Panc1 (cell line): ENCODE measurements around the gene ZBTB12. TPM values are rescaled to one million over a fixed set of nuclear protein-coding genes. Genes with fewer than 3 reads are reported as not detected.

ENCODE experiments used
- ATAC-seq: fragments of 200-7000 bp; cut with Tn5 transposase; 2 replicates; pipeline ENCODE4 v1.9.1; 2020; ENCODE audit warnings: mild to moderate bottlenecking, moderate library complexity
- BruUV-seq: library from RNA; stranded (reverse); fragments of 400-500 nt; replicated peaks from 2 replicates; lab custom pipeline; 2021; lab: Mats Ljungman, UMichigan
- CTCF ChIA-PET: fragments of 300-600 bp; sonication (Branson Sonifier 250); formaldehyde crosslinking; loops from one replicate; lab custom pipeline; 2022; ENCODE audit warnings: antibody characterized with exemption; lab: Charles Lee
- POLR2A ChIA-PET: fragments of 300-600 bp; sonication (Branson Sonifier 250); formaldehyde crosslinking; loops from one replicate; lab custom pipeline; 2022; ENCODE audit warnings: antibody characterized with exemption; lab: Charles Lee
- DNase-seq: peaks from one replicate; pipeline ENCODE4 v3.0.0-alpha.2; 2010; ENCODE audit warnings: low read depth, low spot score
- H3K27ac ChIP-seq: 2 replicates; pipeline ENCODE4 v1.5.1; 2011; ENCODE audit warnings: mild to moderate bottlenecking, low read length, inconsistent platforms
- H3K27me3 ChIP-seq: fragments of 200-500 bp; sonication (Bioruptor generic); 2 replicates; pipeline ENCODE4 v1.6.0; 2014; ENCODE audit warnings: low read length, inconsistent platforms; ENCODE audit not compliant: control insufficient read depth, insufficient read depth
- H3K36me3 ChIP-seq: fragments of 200-500 bp; sonication (Bioruptor generic); 2 replicates; pipeline ENCODE4 v1.5.1; 2014; ENCODE audit warnings: inconsistent platforms, mild to moderate bottlenecking, low read length, moderate library complexity; ENCODE audit not compliant: control insufficient read depth, insufficient read depth
- H3K4me1 ChIP-seq: 2 replicates; pipeline ENCODE4 v1.5.1; 2011; ENCODE audit warnings: inconsistent platforms, mild to moderate bottlenecking, low read length, moderate library complexity; ENCODE audit not compliant: control insufficient read depth, insufficient read depth
- H3K4me3 ChIP-seq, 2 experiments: 2 replicates each; pipeline ENCODE4 v1.5.1; 2011 to 2012; ENCODE audit warnings: low read depth in 2 of 2, low read length in 2 of 2, mild to moderate bottlenecking in 2 of 2, inconsistent platforms in 1 of 2, moderate library complexity in 1 of 2
- H3K9me3 ChIP-seq: fragments of 200-500 bp; sonication (Bioruptor generic); 2 replicates; pipeline ENCODE4 v1.5.1; 2014; ENCODE audit warnings: low read depth, mild to moderate bottlenecking, inconsistent platforms, low read length, moderate library complexity; ENCODE audit not compliant: control insufficient read depth, insufficient read depth
- CTCF ChIP-seq: fragments of 450-650 bp; IDR thresholded peaks from 2 replicates; pipeline ENCODE4 v1.5.1; 2017; ENCODE audit warnings: mild to moderate bottlenecking
- POLR2AphosphoS5 ChIP-seq: IDR thresholded peaks from 2 replicates; pipeline ENCODE4 v1.6.1; 2012; ENCODE audit warnings: mild to moderate bottlenecking, low read depth, low read length, moderate library complexity
- REST ChIP-seq, 2 experiments: IDR thresholded peaks; 2 replicates each; pipeline ENCODE4 v1.6.1; 2011 to 2012; ENCODE audit warnings: low read depth in 2 of 2, control low read depth in 1 of 2, low read length in 1 of 2, mild to moderate bottlenecking in 1 of 2, moderate library complexity in 1 of 2; ENCODE audit not compliant: insufficient read depth in 1 of 2
- SIN3A ChIP-seq: IDR thresholded peaks from 2 replicates; pipeline ENCODE4 v1.6.1; 2012; ENCODE audit warnings: low read depth, mild to moderate bottlenecking, low read length, moderate library complexity, borderline replicate concordance; ENCODE audit not compliant: insufficient read depth
- TCF7L2 ChIP-seq: IDR thresholded peaks from 2 replicates; pipeline ENCODE4 v1.6.1; 2011; ENCODE audit warnings: mild to moderate bottlenecking, low read depth, low read length, inconsistent platforms
- in situ Hi-C: cut with HindIII; loops from 2 replicates; pipeline ENCODE4 v1.10.0; 2016; ENCODE audit warnings: low sequenced_read_pairs, low pct_unique_long_range_greater_than_20kb
- intact Hi-C: fragments of 100-400 bp; cut with micrococcal nuclease; formaldehyde crosslinking; loops from one replicate; pipeline ENCODE4 v1.10.0; 2022; ENCODE audit not compliant: unreplicated experiment
- total RNA-seq: library from RNA; stranded (reverse); gene quantifications from one replicate; pipeline ENCODE4 v1.2.1, GENCODE V29; 2021; ENCODE audit not compliant: unreplicated experiment

ZBTB12 gene
- total RNA-seq, 1 experiment from 2014 or later = 9.4 TPM

GRCh38 chr6:31915756-31916155, 13.9 kb upstream of the ZBTB12 start:
- in situ Hi-C loops (no loop called here), intact Hi-C loops (no loop called here)
- ChIA-PET POLR2A (interaction anchor here (0.7 kb wide), 2 partner anchors 14 to 139 kb away, joined by 4 to 11 read pairs; partner anchors contain the start of genes VWA7 and ZBTB12), CTCF (no interaction called here)
- no peaks in the 10 kb centered on the region for H3K36me3 ChIP-seq
- H3K27me3 ChIP-seq = no peaks in the 10 kb centered on the region
- no peaks in the 10 kb centered on the region for H3K9me3 ChIP-seq
- TF ChIP-seq POLR2AphosphoS5 = no peak
- TF ChIP-seq REST (IDR thresholded peaks at IDR 0.05; ENCODE audit: insufficient read depth in 1 of 2, low read depth in 2 of 2, low read length in 1 of 2) = no peak
- no peak for TF ChIP-seq CTCF
- H3K27ac ChIP-seq = no peak overlapping the region
- ATAC-seq = no peak
- DNase-seq = no peak
- H3K4me1 ChIP-seq = no peaks in the 10 kb centered on the region
- H3K4me3 ChIP-seq = no peak overlapping the region
- no TSS peak for BruUV-seq

DNA sequence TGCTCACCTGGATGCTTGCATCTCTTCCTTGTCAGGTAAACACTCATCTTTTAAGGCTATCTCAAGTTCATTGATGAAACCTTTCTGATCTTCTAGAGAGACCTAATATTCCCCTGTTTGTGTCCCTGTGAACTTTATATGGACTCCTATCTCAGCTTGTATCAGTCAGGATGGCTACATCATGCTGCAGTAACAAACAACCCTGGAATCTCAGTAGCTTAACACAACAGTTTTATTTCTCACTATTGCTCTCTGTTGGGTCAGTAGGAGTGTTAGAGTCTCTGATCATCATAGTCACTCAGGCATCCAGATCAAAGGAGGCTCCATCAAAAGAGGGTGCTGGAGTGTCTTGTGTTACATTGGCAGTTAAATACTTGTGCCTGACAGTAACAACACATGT, 13.5 kb upstream of the ZBTB12 start:
- H3K4me1 ChIP-seq = no peaks in the 10 kb centered on the region
- POLR2A ChIA-PET = interaction anchor here (0.6 kb wide), 1 partner anchor 44 kb away, joined by 3 read pairs; no protein-coding TSS in a partner anchor
- no peak for DNase-seq
- H3K27ac ChIP-seq = no peak overlapping the region
- no peaks in the 10 kb centered on the region for H3K36me3 ChIP-seq
- H3K27me3 ChIP-seq = no peaks in the 10 kb centered on the region
- H3K4me3 ChIP-seq = no peak overlapping the region
- in situ Hi-C loops (no loop called here), intact Hi-C loops (no loop called here)
- no peaks in the 10 kb centered on the region for H3K9me3 ChIP-seq
- BruUV-seq = no TSS peak
- TF ChIP-seq REST (IDR thresholded peaks at IDR 0.05; ENCODE audit: insufficient read depth in 1 of 2, low read depth in 2 of 2, low read length in 1 of 2) = no peak
- TF ChIP-seq SIN3A = no peak
- TF ChIP-seq TCF7L2 = no peak
- TF ChIP-seq POLR2AphosphoS5 = no peak
- TF ChIP-seq CTCF = no peak
- CTCF ChIA-PET = no interaction called here
- no peak for ATAC-seq
